GM12878 (cell line): ENCODE results near the gene ERVW-1. TPM values are rescaled to one million over a fixed set of nuclear protein-coding genes. Genes with fewer than 3 reads are reported as not detected.

ENCODE experiments used
- ATF2 ChIP-seq: IDR thresholded peaks from 2 replicates; pipeline ENCODE4 v1.6.1; 2012; ENCODE audit warnings: low read length, inconsistent platforms
- CHD1 ChIP-seq: IDR thresholded peaks from 2 replicates; pipeline ENCODE4 v1.6.1; 2012; ENCODE audit warnings: low read depth, low read length, improper control_type of control experiment
- CREB1 ChIP-seq: IDR thresholded peaks from 2 replicates; pipeline ENCODE4 v1.6.1; 2012; ENCODE audit warnings: low read depth, mild to moderate bottlenecking, inconsistent platforms
- ELK1 ChIP-seq: IDR thresholded peaks from 2 replicates; pipeline ENCODE4 v1.6.1; 2012; ENCODE audit warnings: low read depth, low read length, improper control_type of control experiment
- GABPA ChIP-seq: IDR thresholded peaks from 2 replicates; pipeline ENCODE4 v1.6.1; 2014; ENCODE audit warnings: antibody characterized with exemption, low read depth, mild to moderate bottlenecking, inconsistent platforms
- NBN ChIP-seq: fragments of 450-650 bp; IDR thresholded peaks from 2 replicates; pipeline ENCODE4 v1.6.1; 2016
- PAX5 ChIP-seq: IDR thresholded peaks from 2 replicates; pipeline ENCODE4 v1.6.1; 2011; ENCODE audit warnings: low read depth, low read length, borderline replicate concordance
- PML ChIP-seq: IDR thresholded peaks from 2 replicates; pipeline ENCODE4 v1.6.1; 2012; ENCODE audit warnings: low read length, inconsistent platforms
- POLR2AphosphoS2 ChIP-seq: IDR thresholded peaks from 2 replicates; pipeline ENCODE4 v1.6.1; 2011; ENCODE audit warnings: low read depth, mild to moderate bottlenecking, low read length, improper control_type of control experiment, moderate library complexity
- TCF7 ChIP-seq: IDR thresholded peaks from 2 replicates; pipeline ENCODE4 v1.6.1; 2014; ENCODE audit warnings: antibody characterized with exemption, borderline replicate concordance
- YY1 ChIP-seq: IDR thresholded peaks from 2 replicates; pipeline ENCODE4 v1.6.1; 2011; ENCODE audit warnings: low read depth, mild to moderate bottlenecking, low read length
- ZNF687 ChIP-seq: fragments of 450-650 bp; IDR thresholded peaks from 2 replicates; pipeline ENCODE4 v1.6.1; 2017; ENCODE audit warnings: mild to moderate bottlenecking, moderate library complexity
- ZSCAN29 ChIP-seq: fragments of 450-650 bp; IDR thresholded peaks from 2 replicates; pipeline ENCODE4 v1.6.1; 2017; ENCODE audit warnings: mild to moderate bottlenecking, moderate library complexity
- polyA plus RNA-seq, 11 experiments: library from polyadenylated mRNA; depleted of rRNA in 4 of 11; unstranded in 6 of 11; stranded (reverse) in 5 of 11; fragments of >200 nt; fragmentation: Nextera tagmentation in 4 of 11; fragmentation: Illumina TruSeq in 1 of 11; extraction: Ambion mirVana in 4 of 11; extraction: Trizol in 1 of 11; gene quantifications; 1 replicate in 1 of 11; 2 replicates in 10 of 11; pipeline versions ENCODE4 v1.2.1 to v1.2.3, GENCODE V29; 2011 to 2016; ENCODE audit warnings: inconsistent platforms in 2 of 11, missing spikeins in 2 of 11, low read depth in 1 of 11
- total RNA-seq, 4 experiments: library from RNA; depleted of rRNA in 3 of 4; stranded (reverse); fragments of >200 nt in 3 of 4; fragmentation: Illumina TruSeq in 1 of 4; extraction: Trizol in 1 of 4; gene quantifications; 2 replicates each; pipeline versions ENCODE4 v1.2.1 to v1.2.3, GENCODE V29; 2013 to 2021
- TF ChIP-seq, protein P1 (sequence below): fragments of 450-650 bp; IDR thresholded peaks from 2 replicates; pipeline ENCODE4 v1.6.1; 2016; ENCODE audit warnings: mild to moderate bottlenecking
- TF ChIP-seq, protein P2 (sequence below): fragments of 450-650 bp; IDR thresholded peaks from 2 replicates; pipeline ENCODE4 v1.6.1; 2017; ENCODE audit warnings: low read depth, mild to moderate bottlenecking, moderate library complexity
- TF ChIP-seq, protein P3 (sequence below), 3 experiments: IDR thresholded peaks in 2 of 3; conservative IDR thresholded peaks in 1 of 3; 2 replicates each; pipeline ENCODE4 v1.5.1; 2011; ENCODE audit warnings: low read depth in 3 of 3, low read length in 3 of 3, mild to moderate bottlenecking in 3 of 3, control low read depth in 2 of 3, moderate library complexity in 2 of 3, inconsistent platforms in 1 of 3, mixed read lengths in 1 of 3; ENCODE audit not compliant: control insufficient read depth in 2 of 3, insufficient read depth in 1 of 3; ENCODE audit errors: extremely low read depth in 1 of 3

The ERVW-1 gene
- total and polyA plus RNA-seq, 10 of the 15 experiments (the other 5 are each of a cell fraction or from before 2014, with no cell fraction given): 0.05 TPM; not detected in 9

GRCh38 chr7:92448205-92448747, 29.5 kb downstream of the ERVW-1 start (continued):
- TF ChIP-seq, protein P1, sequence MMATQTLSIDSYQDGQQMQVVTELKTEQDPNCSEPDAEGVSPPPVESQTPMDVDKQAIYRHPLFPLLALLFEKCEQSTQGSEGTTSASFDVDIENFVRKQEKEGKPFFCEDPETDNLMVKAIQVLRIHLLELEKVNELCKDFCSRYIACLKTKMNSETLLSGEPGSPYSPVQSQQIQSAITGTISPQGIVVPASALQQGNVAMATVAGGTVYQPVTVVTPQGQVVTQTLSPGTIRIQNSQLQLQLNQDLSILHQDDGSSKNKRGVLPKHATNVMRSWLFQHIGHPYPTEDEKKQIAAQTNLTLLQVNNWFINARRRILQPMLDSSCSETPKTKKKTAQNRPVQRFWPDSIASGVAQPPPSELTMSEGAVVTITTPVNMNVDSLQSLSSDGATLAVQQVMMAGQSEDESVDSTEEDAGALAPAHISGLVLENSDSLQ: peak; percentile 26; the same call in 1 of the 2 replicates
- TF ChIP-seq GABPA (peak; percentile 77), POLR2AphosphoS2 (0 out of 2 replicates have a peak, but pooled peaks have one; percentile 42), CHD1 (0 out of 2 replicates have a peak, but pooled peaks have one; percentile 53), ZNF687 (0 out of 2 replicates have a peak, but pooled peaks have one; percentile 9), CREB1 (peak; percentile 94), NBN (peak; percentile 35; the same call in 1 of the 2 replicates), YY1 (peak; percentile 24; the same call in 1 of the 2 replicates), ELK1 (peak; percentile 71; the same call in 1 of the 2 replicates), TCF7 (no peak), PML (peak; percentile 27; the same call in 1 of the 2 replicates), ATF2 (peak; percentile 69), ZSCAN29 (peak; percentile 90), PAX5 (no peak)
- TF ChIP-seq, protein P2, sequence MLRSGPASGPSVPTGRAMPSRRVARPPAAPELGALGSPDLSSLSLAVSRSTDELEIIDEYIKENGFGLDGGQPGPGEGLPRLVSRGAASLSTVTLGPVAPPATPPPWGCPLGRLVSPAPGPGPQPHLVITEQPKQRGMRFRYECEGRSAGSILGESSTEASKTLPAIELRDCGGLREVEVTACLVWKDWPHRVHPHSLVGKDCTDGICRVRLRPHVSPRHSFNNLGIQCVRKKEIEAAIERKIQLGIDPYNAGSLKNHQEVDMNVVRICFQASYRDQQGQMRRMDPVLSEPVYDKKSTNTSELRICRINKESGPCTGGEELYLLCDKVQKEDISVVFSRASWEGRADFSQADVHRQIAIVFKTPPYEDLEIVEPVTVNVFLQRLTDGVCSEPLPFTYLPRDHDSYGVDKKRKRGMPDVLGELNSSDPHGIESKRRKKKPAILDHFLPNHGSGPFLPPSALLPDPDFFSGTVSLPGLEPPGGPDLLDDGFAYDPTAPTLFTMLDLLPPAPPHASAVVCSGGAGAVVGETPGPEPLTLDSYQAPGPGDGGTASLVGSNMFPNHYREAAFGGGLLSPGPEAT: 0 out of 2 replicates have a peak, but pooled peaks have one; percentile 52
- TF ChIP-seq, protein P3, sequence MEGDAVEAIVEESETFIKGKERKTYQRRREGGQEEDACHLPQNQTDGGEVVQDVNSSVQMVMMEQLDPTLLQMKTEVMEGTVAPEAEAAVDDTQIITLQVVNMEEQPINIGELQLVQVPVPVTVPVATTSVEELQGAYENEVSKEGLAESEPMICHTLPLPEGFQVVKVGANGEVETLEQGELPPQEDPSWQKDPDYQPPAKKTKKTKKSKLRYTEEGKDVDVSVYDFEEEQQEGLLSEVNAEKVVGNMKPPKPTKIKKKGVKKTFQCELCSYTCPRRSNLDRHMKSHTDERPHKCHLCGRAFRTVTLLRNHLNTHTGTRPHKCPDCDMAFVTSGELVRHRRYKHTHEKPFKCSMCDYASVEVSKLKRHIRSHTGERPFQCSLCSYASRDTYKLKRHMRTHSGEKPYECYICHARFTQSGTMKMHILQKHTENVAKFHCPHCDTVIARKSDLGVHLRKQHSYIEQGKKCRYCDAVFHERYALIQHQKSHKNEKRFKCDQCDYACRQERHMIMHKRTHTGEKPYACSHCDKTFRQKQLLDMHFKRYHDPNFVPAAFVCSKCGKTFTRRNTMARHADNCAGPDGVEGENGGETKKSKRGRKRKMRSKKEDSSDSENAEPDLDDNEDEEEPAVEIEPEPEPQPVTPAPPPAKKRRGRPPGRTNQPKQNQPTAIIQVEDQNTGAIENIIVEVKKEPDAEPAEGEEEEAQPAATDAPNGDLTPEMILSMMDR (IDR thresholded peaks at IDR 0.05 in 2 of 3, conservative IDR thresholded peaks at IDR 0.05 in 1 of 3; ENCODE audit: control insufficient read depth in 2 of 3, extremely low read depth in 1 of 3, insufficient read depth in 1 of 3, low read depth in 3 of 3, low read length in 3 of 3): peak; percentile 37 to 55 (median 45)
